Measurements from ENCODE around the gene LPP. TPM values are rescaled to one million over a fixed set of nuclear protein-coding genes. Genes with fewer than 3 reads are reported as not detected.

The LPP gene
- total and polyA plus RNA-seq, 2 of the 13 experiments (the other 11 are each of a cell fraction or from before 2014, with no cell fraction given) = 19.2 to 29.9 TPM

DNA sequence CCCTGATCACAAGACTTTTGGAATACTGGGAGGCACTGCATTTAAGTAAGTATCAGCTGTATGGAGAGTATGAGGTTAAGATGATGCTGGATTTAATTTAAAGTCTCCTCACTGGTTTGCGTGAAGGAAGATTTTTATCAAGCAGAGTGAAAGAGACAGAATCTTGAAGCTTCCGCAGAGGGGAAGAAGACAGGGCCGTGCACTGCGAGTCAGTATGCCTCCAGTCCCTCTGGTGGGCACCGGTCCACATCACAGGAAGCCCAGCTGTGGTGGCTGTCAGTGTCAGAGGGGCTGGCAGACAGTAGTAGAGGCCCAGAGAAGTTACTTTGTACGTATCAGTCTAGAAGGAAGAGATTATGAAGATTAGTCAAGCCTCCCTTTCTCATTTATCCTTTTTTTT is 638.8 kb downstream of the LPP start:
- Histone ChIP-seq H3K36me3 (replicated peaks in 1 of 2; ENCODE audit: control insufficient read depth in 1 of 2, insufficient read depth in 2 of 2, low read length in 2 of 2) (0 out of 5 replicates have a peak, but pooled peaks cover 0 to 3% of the 10 kb centered on the region in 2 experiments), H3K27ac (ENCODE audit: extremely low read length, insufficient read depth, low read length) (no peak overlapping the region), H3K79me2 (ENCODE audit: insufficient read depth, low read length) (no peaks in the 10 kb centered on the region), H4K20me1 (ENCODE audit: insufficient read depth, low read length) (no peaks in the 10 kb centered on the region), H3K9me3 (ENCODE audit: low read length) (no peaks in the 10 kb centered on the region), H3K4me3 (replicated peaks in 1 of 3; ENCODE audit: insufficient read depth in 1 of 3, low read depth in 2 of 3, low read length in 3 of 3) (no peak overlapping the region), H3K9ac (ENCODE audit: insufficient read depth, low read depth, low read length) (no peak overlapping the region), H3K4me2 (ENCODE audit: low read depth, low read length) (no peak overlapping the region), H2AFZ (ENCODE audit: low read length) (no peak overlapping the region), H3K4me1 (ENCODE audit: insufficient read depth, low read length) (peaks cover 11% of the 10 kb centered on the region), H3K27me3 (ENCODE audit: control insufficient read depth in 1 of 2, insufficient read depth in 2 of 2, low read length in 2 of 2) (no peaks in the 10 kb centered on the region)
- no TSS peak for BruUV-seq (replicated peaks)
- peak; percentile 88 for ATAC-seq
- in situ Hi-C loops (cut with HindIII; ENCODE audit: extremely low pct_ligation_motif_present, low pct_unique_long_range_greater_than_20kb) (no loop called here), intact Hi-C loops (cut with micrococcal nuclease; ENCODE audit: unreplicated experiment) (no loop called here)
- FAIRE-seq = no peak
- DNase-seq (ENCODE audit: low spot score) = peak; percentile 9
- WGBS (ENCODE audit: low lambda C conversion rate) = 93% methylated on average over 6 of the region's 6 CpGs
- TF ChIP-seq ZNF264 (CRISPR knock-in tag; IDR thresholded peaks at IDR 0.05) (no peak), TMF1 (CRISPR knock-in tag; IDR thresholded peaks at IDR 0.05; ENCODE audit: low read depth) (no peak), STAG1 (CRISPR knock-in tag; IDR thresholded peaks at IDR 0.05) (peak; percentile 55), SMC3 (IDR thresholded peaks at IDR 0.05; ENCODE audit: low read length) (peak; percentile 24), RAD21 (CRISPR knock-in tag; IDR thresholded peaks at IDR 0.05) (peak; percentile 40; the same call in 1 of the 2 replicates), ZKSCAN5 (CRISPR knock-in tag; IDR thresholded peaks at IDR 0.05) (no peak)
- TF ChIP-seq, protein P1, sequence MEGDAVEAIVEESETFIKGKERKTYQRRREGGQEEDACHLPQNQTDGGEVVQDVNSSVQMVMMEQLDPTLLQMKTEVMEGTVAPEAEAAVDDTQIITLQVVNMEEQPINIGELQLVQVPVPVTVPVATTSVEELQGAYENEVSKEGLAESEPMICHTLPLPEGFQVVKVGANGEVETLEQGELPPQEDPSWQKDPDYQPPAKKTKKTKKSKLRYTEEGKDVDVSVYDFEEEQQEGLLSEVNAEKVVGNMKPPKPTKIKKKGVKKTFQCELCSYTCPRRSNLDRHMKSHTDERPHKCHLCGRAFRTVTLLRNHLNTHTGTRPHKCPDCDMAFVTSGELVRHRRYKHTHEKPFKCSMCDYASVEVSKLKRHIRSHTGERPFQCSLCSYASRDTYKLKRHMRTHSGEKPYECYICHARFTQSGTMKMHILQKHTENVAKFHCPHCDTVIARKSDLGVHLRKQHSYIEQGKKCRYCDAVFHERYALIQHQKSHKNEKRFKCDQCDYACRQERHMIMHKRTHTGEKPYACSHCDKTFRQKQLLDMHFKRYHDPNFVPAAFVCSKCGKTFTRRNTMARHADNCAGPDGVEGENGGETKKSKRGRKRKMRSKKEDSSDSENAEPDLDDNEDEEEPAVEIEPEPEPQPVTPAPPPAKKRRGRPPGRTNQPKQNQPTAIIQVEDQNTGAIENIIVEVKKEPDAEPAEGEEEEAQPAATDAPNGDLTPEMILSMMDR (CRISPR knock-in tag; IDR thresholded peaks at IDR 0.05) = peak; percentile 36; the same call in 1 of the 2 replicates
- POLR2A ChIA-PET = no interaction called here
- CTCF ChIA-PET (ENCODE audit: low intra/inter-chr PET ratio, low total read pairs) = no interaction called here

DNA sequence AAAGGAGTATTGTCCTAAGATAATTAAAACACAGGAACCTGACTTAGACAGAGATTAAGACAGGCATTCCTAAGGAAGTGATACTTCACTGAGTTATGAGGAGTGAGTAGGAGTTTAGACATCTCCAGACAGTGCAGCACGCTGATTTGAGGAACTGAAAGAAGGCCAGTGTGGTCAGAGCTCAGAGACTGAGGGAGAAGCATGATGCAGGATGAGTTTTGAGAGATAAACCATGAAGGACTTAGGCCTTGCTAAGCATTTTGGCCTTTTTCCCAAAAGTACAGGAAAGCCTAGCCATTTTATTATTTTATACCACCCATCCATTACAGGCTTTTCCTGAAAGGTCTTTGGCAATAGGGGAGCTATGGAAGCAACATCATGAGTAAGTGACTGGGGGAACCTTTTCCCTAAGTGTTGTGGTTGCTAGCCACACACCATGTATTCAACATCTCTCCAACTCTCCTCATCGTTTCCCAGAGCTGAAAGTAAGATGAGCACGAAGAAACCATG is 642.2 kb downstream of the LPP start:
- no peaks in the 10 kb centered on the region for H3K9me3 ChIP-seq (ENCODE audit: low read length)
- FAIRE-seq (no peak), ATAC-seq (no peak), DNase-seq (ENCODE audit: low spot score) (no peak)
- no peaks in the 10 kb centered on the region for H3K79me2 ChIP-seq (ENCODE audit: insufficient read depth, low read length)
- no peak overlapping the region for H3K9ac ChIP-seq (ENCODE audit: insufficient read depth, low read depth, low read length)
- no peaks in the 10 kb centered on the region for H4K20me1 ChIP-seq (ENCODE audit: insufficient read depth, low read length)
- CTCF ChIA-PET (ENCODE audit: low intra/inter-chr PET ratio, low total read pairs) = no interaction called here
- 98% methylated on average over 3 of the region's 3 CpGs for WGBS (ENCODE audit: low lambda C conversion rate)
- no peak overlapping the region for H3K4me2 ChIP-seq (ENCODE audit: low read depth, low read length)
- POLR2A ChIA-PET = no interaction called here
- BruUV-seq (replicated peaks) = no TSS peak
- no peaks in the 10 kb centered on the region for H3K4me1 ChIP-seq (ENCODE audit: insufficient read depth, low read length)
- no peak overlapping the region for H3K27ac ChIP-seq (ENCODE audit: extremely low read length, insufficient read depth, low read length)
- no peaks in the 10 kb centered on the region for H3K27me3 ChIP-seq (ENCODE audit: control insufficient read depth in 1 of 2, insufficient read depth in 2 of 2, low read length in 2 of 2)
- 0 out of 5 replicates have a peak, but pooled peaks cover 0 to 3% of the 10 kb centered on the region in 2 experiments for H3K36me3 ChIP-seq (replicated peaks in 1 of 2; ENCODE audit: control insufficient read depth in 1 of 2, insufficient read depth in 2 of 2, low read length in 2 of 2)
- in situ Hi-C loops (cut with HindIII; ENCODE audit: extremely low pct_ligation_motif_present, low pct_unique_long_range_greater_than_20kb) = no loop called here
- intact Hi-C loops (cut with micrococcal nuclease; ENCODE audit: unreplicated experiment) = no loop called here
- no peak for TF ChIP-seq HNRNPLL (IDR thresholded peaks at IDR 0.05; ENCODE audit: low read depth, low read length, poor library complexity, severe bottlenecking)
- TF ChIP-seq ZMAT3 (CRISPR knock-in tag; conservative IDR thresholded peaks at IDR 0.05) = no peak
- no peak for TF ChIP-seq PAWR (CRISPR knock-in tag; IDR thresholded peaks at IDR 0.05; ENCODE audit: borderline replicate concordance)
- TF ChIP-seq BHLHE40 (IDR thresholded peaks at IDR 0.05; ENCODE audit: low read length) = no peak
- no peak for TF ChIP-seq TMF1 (CRISPR knock-in tag; IDR thresholded peaks at IDR 0.05; ENCODE audit: low read depth)
- no peak for TF ChIP-seq ZNF644 (CRISPR knock-in tag; IDR thresholded peaks at IDR 0.05; ENCODE audit: low read depth)
- TF ChIP-seq GATA4 (IDR thresholded peaks at IDR 0.05; ENCODE audit: borderline replicate concordance, low read depth) = no peak
- no peak for TF ChIP-seq ZNF253 (CRISPR knock-in tag; IDR thresholded peaks at IDR 0.05; ENCODE audit: borderline replicate concordance)
- no peak for TF ChIP-seq CBX1 (IDR thresholded peaks at IDR 0.05; ENCODE audit: low read depth)
- no peak for TF ChIP-seq DR1 (CRISPR knock-in tag; IDR thresholded peaks at IDR 0.05)
- TF ChIP-seq FOXK2 (IDR thresholded peaks at IDR 0.05) = no peak
- TF ChIP-seq RCOR2 (CRISPR knock-in tag; IDR thresholded peaks at IDR 0.05) = no peak
- TF ChIP-seq ZBTB38 (CRISPR knock-in tag; IDR thresholded peaks at IDR 0.05) = no peak
- no peak overlapping the region for H3K4me3 ChIP-seq (replicated peaks in 1 of 3; ENCODE audit: insufficient read depth in 1 of 3, low read depth in 2 of 3, low read length in 3 of 3)
- no peak overlapping the region for H2AFZ ChIP-seq (ENCODE audit: low read length)
